Measurements from ENCODE around the gene HDGF. TPM values are rescaled to one million over a fixed set of nuclear protein-coding genes. Genes with fewer than 3 reads are reported as not detected.
A peak's percentile ranks its signal among the peaks of the same experiment; 100 is the strongest.

Gene HDGF
- total and polyA plus RNA-seq, 2 experiments from 2014 or later = 153 to 192 TPM

DNA sequence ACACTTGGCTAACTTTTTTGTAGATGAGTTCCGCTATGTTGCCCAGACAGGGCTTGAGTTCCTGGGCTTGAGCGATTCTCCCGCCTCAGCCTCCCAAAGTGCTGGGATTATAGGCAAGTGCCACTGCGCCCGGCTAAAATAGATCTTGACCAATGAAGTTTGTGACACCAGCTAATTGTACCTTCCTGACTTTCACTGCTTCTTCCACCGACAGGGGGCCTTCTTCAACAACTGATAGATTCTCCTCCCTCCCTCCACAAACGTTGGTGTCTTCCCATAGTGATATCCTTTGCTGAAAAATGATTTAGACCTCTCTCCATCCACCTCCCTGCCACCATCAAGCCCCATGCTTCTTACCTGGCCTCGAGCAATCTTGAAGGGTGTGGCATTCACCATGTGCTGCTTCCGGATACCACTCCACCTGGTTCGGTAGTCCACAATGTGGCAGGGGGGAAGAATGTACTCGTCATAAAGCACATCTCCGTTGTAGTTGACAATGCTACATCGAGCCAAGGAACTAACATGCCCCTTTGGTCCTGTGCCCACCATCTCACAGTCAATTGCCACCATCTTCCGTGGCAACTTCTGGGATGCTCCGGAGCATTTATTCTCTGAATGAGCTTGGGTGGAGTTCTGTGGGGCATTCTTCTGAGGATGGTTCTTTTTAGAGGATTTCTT is 24.8 kb downstream of the HDGF start:
- Histone ChIP-seq H3K27ac (no peak overlapping the region), H4K20me1 (ENCODE audit: insufficient read depth, poor library complexity, severe bottlenecking) (peaks cover 28% of the 10 kb centered on the region), H3K4me2 (peak overlapping the region; percentile 89), H3K27me3 (no peaks in the 10 kb centered on the region), H3K36me3 (replicated peaks; ENCODE audit: insufficient read depth, low read depth) (no peaks in the 10 kb centered on the region), H3K4me1 (ENCODE audit: insufficient read depth) (peaks cover 35% of the 10 kb centered on the region), H3K9me2 (replicated peaks; ENCODE audit: insufficient read depth) (no peaks in the 10 kb centered on the region), H3K79me2 (peaks cover 71% of the 10 kb centered on the region), H2AFZ (no peak overlapping the region), H3K4me3 (peak overlapping the region; percentile 4), H3K9me3 (ENCODE audit: low read depth) (no peaks in the 10 kb centered on the region)
- WGBS (ENCODE audit: low lambda C conversion rate, missing lambda C conversion rate) = 57% methylated on average over 15 of the region's 15 CpGs
- peak; percentile 77 for DNase-seq (ENCODE audit: low spot score)
- TF ChIP-seq, protein P1, sequence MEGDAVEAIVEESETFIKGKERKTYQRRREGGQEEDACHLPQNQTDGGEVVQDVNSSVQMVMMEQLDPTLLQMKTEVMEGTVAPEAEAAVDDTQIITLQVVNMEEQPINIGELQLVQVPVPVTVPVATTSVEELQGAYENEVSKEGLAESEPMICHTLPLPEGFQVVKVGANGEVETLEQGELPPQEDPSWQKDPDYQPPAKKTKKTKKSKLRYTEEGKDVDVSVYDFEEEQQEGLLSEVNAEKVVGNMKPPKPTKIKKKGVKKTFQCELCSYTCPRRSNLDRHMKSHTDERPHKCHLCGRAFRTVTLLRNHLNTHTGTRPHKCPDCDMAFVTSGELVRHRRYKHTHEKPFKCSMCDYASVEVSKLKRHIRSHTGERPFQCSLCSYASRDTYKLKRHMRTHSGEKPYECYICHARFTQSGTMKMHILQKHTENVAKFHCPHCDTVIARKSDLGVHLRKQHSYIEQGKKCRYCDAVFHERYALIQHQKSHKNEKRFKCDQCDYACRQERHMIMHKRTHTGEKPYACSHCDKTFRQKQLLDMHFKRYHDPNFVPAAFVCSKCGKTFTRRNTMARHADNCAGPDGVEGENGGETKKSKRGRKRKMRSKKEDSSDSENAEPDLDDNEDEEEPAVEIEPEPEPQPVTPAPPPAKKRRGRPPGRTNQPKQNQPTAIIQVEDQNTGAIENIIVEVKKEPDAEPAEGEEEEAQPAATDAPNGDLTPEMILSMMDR (IDR thresholded peaks at IDR 0.05; ENCODE audit: poor library complexity) = peak; percentile 63
- TF ChIP-seq EZH2 (IDR thresholded peaks at IDR 0.05; ENCODE audit: borderline replicate concordance) (no peak), EZH2phosphoT487 (IDR thresholded peaks at IDR 0.05; ENCODE audit: low read depth, severe bottlenecking, unreplicated experiment) (no peak)

DNA sequence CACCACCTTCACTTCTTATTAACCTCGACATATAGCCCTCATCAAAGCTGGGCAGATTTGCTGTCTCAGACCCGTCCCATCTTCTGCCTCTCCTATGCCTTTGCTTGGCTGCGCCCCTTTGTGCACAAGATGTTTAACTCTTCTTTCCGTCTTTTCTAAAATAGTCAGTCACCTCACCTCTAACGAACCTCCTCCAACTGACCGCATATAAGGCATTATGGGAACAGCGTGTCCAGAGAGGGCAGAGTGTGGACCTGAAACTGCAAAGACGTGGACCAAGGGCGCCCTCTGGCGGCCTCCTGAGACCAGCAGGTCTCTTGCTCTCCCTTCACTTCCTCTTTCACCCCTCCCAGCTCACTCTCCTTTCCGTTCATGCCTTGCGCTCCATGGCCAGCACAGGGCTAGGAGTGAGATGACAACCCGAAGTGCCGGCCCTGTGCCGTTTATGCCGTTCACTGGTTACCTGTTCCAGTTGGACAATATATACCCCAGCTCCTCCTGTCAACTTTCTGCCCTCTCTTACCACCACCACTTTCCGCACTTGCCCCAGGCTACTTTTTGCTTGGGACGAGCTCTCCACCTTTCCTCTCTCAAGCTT is 25.7 kb downstream of the HDGF start:
- Histone ChIP-seq H3K4me1 (ENCODE audit: insufficient read depth) (peaks cover 35% of the 10 kb centered on the region), H3K4me2 (peak overlapping the region; percentile 89), H3K27ac (no peak overlapping the region), H3K9me2 (replicated peaks; ENCODE audit: insufficient read depth) (no peaks in the 10 kb centered on the region), H3K27me3 (no peaks in the 10 kb centered on the region), H3K9me3 (ENCODE audit: low read depth) (no peaks in the 10 kb centered on the region), H3K4me3 (peak overlapping the region; percentile 4), H2AFZ (no peak overlapping the region), H3K79me2 (peaks cover 67% of the 10 kb centered on the region), H3K36me3 (replicated peaks; ENCODE audit: insufficient read depth, low read depth) (no peaks in the 10 kb centered on the region), H4K20me1 (ENCODE audit: insufficient read depth, poor library complexity, severe bottlenecking) (peaks cover 28% of the 10 kb centered on the region)
- TF ChIP-seq EZH2 (IDR thresholded peaks at IDR 0.05; ENCODE audit: borderline replicate concordance) (no peak), EZH2phosphoT487 (IDR thresholded peaks at IDR 0.05; ENCODE audit: low read depth, severe bottlenecking, unreplicated experiment) (no peak)
- TF ChIP-seq, protein P1 (IDR thresholded peaks at IDR 0.05; ENCODE audit: poor library complexity) = peak; percentile 97
- WGBS (ENCODE audit: low lambda C conversion rate, missing lambda C conversion rate) = 17% methylated on average over 18 of the region's 18 CpGs
- peak; percentile 94 for DNase-seq (ENCODE audit: low spot score)

DNA sequence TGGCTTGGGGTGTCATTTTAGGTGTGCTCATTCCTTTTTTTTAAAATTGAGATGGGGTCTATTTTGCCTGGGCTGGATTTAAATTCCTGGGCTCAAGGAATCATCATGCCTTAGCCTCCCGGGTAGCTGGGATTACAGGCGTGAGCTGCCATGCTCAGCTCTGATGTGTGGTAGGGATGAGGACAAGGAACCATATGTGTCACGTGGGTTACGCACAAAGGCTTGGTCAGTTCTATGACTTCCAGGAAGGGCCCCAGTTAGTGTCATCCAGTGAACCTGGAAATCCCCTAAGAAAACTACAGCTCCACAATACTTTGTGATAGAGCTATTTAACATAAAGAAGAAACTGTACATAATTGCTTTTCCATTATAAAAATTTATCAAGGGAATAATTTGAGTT is 29.9 kb downstream of the HDGF start:
- Histone ChIP-seq H3K4me2 (no peak overlapping the region), H3K9me3 (ENCODE audit: low read depth) (no peaks in the 10 kb centered on the region), H3K4me3 (no peak overlapping the region), H4K20me1 (ENCODE audit: insufficient read depth, poor library complexity, severe bottlenecking) (peaks cover 23% of the 10 kb centered on the region), H3K9me2 (replicated peaks; ENCODE audit: insufficient read depth) (no peaks in the 10 kb centered on the region), H3K79me2 (peaks cover 33% of the 10 kb centered on the region), H2AFZ (no peak overlapping the region), H3K4me1 (ENCODE audit: insufficient read depth) (peaks cover 14% of the 10 kb centered on the region), H3K27me3 (no peaks in the 10 kb centered on the region), H3K36me3 (replicated peaks; ENCODE audit: insufficient read depth, low read depth) (no peaks in the 10 kb centered on the region), H3K27ac (no peak overlapping the region)
- no peak for DNase-seq (ENCODE audit: low spot score)
- WGBS (ENCODE audit: low lambda C conversion rate, missing lambda C conversion rate) = 88% methylated on average over 4 of the region's 4 CpGs
- TF ChIP-seq, protein P1 (IDR thresholded peaks at IDR 0.05; ENCODE audit: poor library complexity) = no peak
- TF ChIP-seq EZH2 (IDR thresholded peaks at IDR 0.05; ENCODE audit: borderline replicate concordance) = no peak
- TF ChIP-seq EZH2phosphoT487 (IDR thresholded peaks at IDR 0.05; ENCODE audit: low read depth, severe bottlenecking, unreplicated experiment) = no peak

Data from hepatocyte (in vitro differentiated cells).